Measurements from ENCODE around the gene PRKCA.
A peak's percentile ranks its signal among the peaks of the same experiment; 100 is the strongest.
"Not testable (repeated sequence)": the region's sequence is repeated elsewhere in the genome, so short reads cannot be mapped to it uniquely, and the experiment has no call there.

The PRKCA gene

DNA sequence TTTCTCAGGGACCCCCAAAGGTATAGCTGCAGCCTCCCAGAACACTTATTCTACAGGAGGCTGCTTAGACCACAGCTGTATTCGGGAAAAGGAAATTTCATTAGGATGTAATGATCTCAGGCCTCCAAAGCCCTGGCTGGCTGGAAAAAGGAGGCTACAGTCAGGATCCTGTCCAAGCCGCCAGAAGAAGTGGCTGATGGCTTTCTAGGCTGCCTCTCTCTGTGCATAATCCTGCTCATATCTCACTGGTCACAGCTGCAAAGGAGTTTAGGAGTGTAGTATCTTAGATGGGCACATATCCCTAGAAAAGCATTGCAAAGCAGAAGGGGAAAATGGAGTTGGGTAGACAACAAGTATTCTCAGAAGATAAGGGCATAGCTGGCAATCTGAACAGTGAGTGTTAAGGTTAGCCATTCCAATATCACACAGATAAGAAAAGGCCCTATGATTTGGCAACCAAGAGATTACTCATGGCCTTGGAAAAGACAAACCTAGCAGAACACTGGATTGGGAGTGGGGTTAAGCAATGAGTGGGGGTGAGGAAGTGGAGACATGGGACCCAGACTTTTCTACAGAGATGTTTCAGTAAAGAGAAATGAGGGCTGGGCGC is 26.0 kb upstream of the PRKCA start:
- Histone ChIP-seq H3K36me3 (replicated peaks) (no peaks in the 10 kb centered on the region), H3K27me3 (ENCODE audit: low read depth) (no peaks in the 10 kb centered on the region), H3K9me3 (no peaks in the 10 kb centered on the region), H3K4me1 (no peaks in the 10 kb centered on the region), H3K4me3 (no peak overlapping the region)
- no peak for DNase-seq (ENCODE audit: low spot score in 2 of 2)
- in situ Hi-C loops (cut with MboI; ENCODE audit: low sequenced_read_pairs) = no loop called here

DNA sequence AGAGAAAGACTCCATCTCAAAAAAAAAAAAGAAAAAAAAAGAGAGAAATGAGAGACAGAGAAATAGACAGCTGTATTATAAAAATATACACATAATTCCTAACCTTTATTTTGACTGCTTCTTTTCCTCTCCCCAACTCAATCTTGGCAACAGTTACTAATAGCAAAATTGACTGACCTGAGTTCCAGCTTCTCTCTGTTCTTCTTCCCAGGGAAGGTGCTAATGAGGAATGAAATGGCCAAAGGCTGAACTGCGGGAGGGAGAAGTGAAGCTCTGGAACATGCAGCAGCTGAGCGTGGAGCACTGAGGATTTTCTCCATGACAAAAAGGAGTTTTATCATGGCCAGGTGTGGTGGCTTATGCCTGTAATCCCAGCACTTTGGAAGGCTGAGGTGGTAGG is 25.2 kb upstream of the PRKCA start:
- no peak overlapping the region for H3K4me3 ChIP-seq
- DNase-seq (ENCODE audit: low spot score in 2 of 2) = no peak
- H3K4me1 ChIP-seq = no peaks in the 10 kb centered on the region
- no peaks in the 10 kb centered on the region for H3K27me3 ChIP-seq (ENCODE audit: low read depth)
- in situ Hi-C loops (cut with MboI; ENCODE audit: low sequenced_read_pairs) = no loop called here
- no peaks in the 10 kb centered on the region for H3K9me3 ChIP-seq
- H3K36me3 ChIP-seq (replicated peaks) = no peaks in the 10 kb centered on the region

DNA sequence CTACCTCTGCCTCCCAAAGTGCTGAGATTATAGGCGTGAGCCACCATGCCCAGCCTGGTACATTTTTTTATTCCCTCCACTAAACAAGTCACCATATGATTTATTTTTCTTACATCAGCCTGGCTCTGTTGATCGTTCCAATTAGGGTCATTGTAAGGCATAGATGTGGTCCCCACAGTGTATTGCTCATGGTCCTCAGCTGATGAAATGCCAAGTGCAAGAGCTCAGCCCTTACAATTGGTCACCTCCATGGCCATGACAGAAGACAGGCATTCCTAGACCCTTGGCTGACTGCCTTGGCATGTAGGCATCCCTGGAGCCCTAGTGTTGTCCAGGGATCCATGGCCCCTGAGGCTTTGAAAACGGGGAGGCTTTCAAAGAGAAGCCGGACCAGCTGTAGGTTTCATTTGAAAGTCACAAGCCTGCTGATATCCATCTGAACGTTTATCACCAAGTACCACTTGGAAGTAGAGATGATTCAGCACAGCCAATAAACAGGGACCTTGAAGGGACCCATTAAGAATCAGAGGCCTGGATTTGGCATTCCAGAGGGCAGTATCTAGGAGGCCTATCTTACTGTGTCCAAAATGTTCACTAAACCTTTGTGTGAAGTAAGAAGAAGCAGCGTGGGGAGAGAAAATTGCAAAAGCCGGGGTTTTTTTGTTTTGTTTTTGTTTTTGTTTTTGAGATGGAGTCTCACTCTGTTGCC is 20.6 kb upstream of the PRKCA start:
- H3K4me3 ChIP-seq = no peak overlapping the region
- no peaks in the 10 kb centered on the region for H3K36me3 ChIP-seq (replicated peaks)
- DNase-seq (ENCODE audit: low spot score in 2 of 2) = no peak
- in situ Hi-C loops (cut with MboI; ENCODE audit: low sequenced_read_pairs) = no loop called here
- no peaks in the 10 kb centered on the region for H3K9me3 ChIP-seq
- H3K4me1 ChIP-seq = no peaks in the 10 kb centered on the region
- H3K27me3 ChIP-seq (ENCODE audit: low read depth) = no peaks in the 10 kb centered on the region

DNA sequence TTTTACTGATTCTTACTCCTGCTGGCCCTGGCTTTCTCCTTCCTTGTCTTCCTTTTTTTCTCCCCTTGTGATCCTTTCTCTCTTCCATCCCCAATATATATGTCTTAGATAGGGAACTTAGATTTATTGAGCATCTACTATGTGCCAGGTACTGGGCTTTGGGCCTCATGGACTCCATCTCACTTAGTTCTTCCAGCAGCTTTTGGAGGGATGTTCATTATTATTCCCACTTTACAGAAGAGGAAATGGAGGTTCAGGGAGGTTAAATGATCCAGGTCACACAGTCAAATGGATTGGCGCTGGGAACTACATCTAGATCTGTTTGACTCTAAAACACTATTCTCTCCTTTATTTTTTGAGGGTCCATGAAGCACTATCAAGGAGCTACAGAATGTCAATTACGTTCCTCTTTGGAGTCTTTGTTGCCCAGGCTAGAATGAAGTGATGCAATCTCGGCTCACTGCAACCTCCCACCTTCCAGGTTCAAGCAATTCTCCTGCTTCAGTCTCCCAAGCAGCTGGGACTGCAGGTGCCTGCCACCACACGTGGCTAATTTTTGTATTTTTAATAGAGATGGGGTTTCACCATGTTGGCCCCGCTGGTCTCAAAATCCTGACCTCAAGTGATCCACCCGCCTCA is 19.0 kb upstream of the PRKCA start:
- no peak overlapping the region for H3K4me3 ChIP-seq
- in situ Hi-C loops (cut with MboI; ENCODE audit: low sequenced_read_pairs) = no loop called here
- no peaks in the 10 kb centered on the region for H3K36me3 ChIP-seq (replicated peaks)

DNA sequence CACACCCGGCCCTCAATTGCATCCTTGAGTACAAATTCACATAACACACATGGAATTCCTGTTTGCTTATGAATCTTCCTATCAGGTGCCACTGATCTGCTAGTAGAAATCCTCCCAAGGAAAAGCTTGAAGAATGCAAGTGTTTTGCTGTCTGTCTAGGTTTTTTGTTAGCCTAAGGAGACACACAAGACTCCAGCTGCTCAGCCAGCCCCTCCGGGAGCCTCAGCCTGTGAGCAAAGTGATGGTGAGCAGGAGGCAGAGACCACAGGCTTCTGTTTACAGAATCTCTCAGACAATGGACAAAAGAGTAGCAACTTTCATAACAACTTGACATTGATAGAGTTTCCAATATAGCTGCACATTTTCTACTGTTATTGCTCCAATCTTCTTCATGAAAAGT is 18.4 kb upstream of the PRKCA start:
- Histone ChIP-seq H3K4me3 (no peak overlapping the region), H3K9me3 (no peaks in the 10 kb centered on the region), H3K4me1 (no peaks in the 10 kb centered on the region), H3K27me3 (ENCODE audit: low read depth) (no peaks in the 10 kb centered on the region), H3K36me3 (replicated peaks) (no peaks in the 10 kb centered on the region)
- in situ Hi-C loops (cut with MboI; ENCODE audit: low sequenced_read_pairs) = no loop called here
- DNase-seq (ENCODE audit: low spot score in 2 of 2) = no peak

More for the DNA sequence above, 19.0 kb upstream of the PRKCA start:
- no peak for DNase-seq (ENCODE audit: low spot score in 2 of 2)
- Histone ChIP-seq H3K9me3 (no peaks in the 10 kb centered on the region), H3K4me1 (no peaks in the 10 kb centered on the region), H3K27me3 (ENCODE audit: low read depth) (no peaks in the 10 kb centered on the region)

DNA sequence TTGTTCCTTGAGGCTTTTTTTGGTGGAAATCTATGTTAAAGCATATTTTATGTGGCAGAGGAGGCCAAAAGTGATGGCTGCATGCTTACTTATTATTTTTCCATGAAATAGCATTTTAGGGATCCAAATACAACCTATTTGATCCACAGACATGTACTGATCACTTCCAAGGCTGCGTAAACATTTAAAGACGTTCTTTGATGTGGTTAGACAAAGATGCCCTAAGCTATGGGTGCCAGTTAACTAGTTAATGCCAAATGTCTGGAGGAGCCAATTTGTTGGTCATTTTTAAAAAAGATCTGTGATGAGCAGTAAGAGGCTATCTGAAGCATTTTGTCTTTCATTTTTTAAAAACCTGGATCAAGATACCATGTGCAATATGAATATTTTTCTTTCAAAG is 17.3 kb upstream of the PRKCA start:
- in situ Hi-C loops (cut with MboI; ENCODE audit: low sequenced_read_pairs) = no loop called here

DNA sequence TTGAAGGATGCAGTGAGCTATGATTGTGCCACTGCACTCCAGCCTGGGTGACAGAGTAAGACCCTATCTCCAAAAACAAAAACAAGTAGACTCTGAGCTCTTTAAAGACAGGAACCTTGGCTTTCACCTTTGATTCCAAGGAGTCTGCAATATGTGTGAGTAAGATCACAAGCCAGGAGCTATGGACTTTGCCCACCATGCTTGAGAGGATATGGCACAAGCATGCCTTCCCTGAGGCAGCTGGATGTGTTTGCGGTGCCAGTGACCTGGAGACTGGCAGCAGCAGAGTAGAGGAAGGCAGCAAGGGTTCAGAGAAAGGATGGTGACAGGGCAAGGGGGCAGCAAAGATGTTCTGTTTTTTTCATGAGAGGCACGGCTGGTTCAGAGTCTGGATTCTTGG is 14.5 kb upstream of the PRKCA start:
- Histone ChIP-seq H3K36me3 (replicated peaks) (no peaks in the 10 kb centered on the region), H3K9me3 (no peaks in the 10 kb centered on the region), H3K27me3 (ENCODE audit: low read depth) (no peaks in the 10 kb centered on the region), H3K4me1 (no peaks in the 10 kb centered on the region), H3K4me3 (no peak overlapping the region)
- in situ Hi-C loops (cut with MboI; ENCODE audit: low sequenced_read_pairs) = no loop called here
- DNase-seq (ENCODE audit: low spot score in 2 of 2) = no peak

More for the DNA sequence above, 17.3 kb upstream of the PRKCA start:
- DNase-seq (ENCODE audit: low spot score in 2 of 2) = no peak
- no peaks in the 10 kb centered on the region for H3K36me3 ChIP-seq (replicated peaks)
- no peaks in the 10 kb centered on the region for H3K4me1 ChIP-seq
- H3K27me3 ChIP-seq (ENCODE audit: low read depth) = no peaks in the 10 kb centered on the region
- H3K4me3 ChIP-seq = no peak overlapping the region
- no peaks in the 10 kb centered on the region for H3K9me3 ChIP-seq

DNA sequence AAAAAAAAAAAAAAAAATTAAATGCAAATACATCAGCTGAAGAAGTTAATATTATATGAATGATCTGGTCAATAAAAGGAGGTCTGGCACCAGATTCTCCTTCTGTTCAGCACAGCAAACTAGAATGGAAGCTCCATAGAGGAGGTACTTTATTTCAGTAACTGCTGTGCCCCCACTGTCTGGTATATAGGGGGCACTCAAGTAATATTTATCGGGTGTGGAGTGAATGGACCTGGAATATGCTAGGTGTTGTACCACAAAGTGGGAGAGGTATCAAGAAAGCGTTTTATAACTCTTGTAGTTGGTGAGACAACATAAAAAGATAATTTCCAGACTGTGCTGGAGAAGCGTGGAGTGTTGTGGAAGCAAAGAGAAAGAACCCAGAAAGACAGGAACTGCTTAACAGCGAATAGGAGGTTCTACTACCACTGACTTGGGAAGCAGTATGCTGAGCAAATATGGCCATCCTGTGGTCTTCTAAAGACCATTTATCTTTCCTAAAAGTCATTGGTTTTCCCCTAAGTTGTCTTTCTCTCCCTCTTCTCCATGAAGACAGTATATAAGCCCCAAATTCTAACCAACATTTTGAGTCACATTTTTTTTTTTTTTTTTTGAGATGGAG is 12.2 kb upstream of the PRKCA start:
- in situ Hi-C loops (cut with MboI; ENCODE audit: low sequenced_read_pairs) = no loop called here
- DNase-seq (ENCODE audit: low spot score in 2 of 2) = no peak
- Histone ChIP-seq H3K4me3 (no peak overlapping the region), H3K27me3 (ENCODE audit: low read depth) (no peaks in the 10 kb centered on the region), H3K36me3 (replicated peaks) (no peaks in the 10 kb centered on the region), H3K9me3 (no peaks in the 10 kb centered on the region), H3K4me1 (no peaks in the 10 kb centered on the region)

DNA sequence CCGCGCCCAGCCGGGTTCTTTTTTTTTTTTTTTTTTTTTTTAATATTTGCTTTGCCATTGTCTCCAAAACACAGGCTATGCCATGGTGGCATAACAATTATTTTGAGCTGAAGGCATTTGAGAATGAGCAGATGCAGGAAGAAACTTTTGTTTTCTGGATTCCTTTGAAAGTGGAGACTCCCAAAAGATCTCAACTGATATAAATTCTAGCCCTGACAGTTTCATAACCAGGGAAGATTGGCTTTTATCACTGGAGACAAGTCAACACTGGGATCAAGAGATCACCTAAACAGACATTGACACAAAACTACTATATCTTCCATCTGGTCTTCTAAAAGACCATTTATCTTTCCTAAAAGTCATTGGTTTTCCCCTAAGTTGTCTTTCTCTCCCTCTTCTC is 10.1 kb upstream of the PRKCA start:
- in situ Hi-C loops (cut with MboI; ENCODE audit: low sequenced_read_pairs) = no loop called here
- no peak for DNase-seq (ENCODE audit: low spot score in 2 of 2)
- Histone ChIP-seq H3K36me3 (replicated peaks) (no peaks in the 10 kb centered on the region), H3K9me3 (no peaks in the 10 kb centered on the region), H3K4me3 (no peak overlapping the region), H3K27me3 (ENCODE audit: low read depth) (no peaks in the 10 kb centered on the region), H3K4me1 (no peaks in the 10 kb centered on the region)

DNA sequence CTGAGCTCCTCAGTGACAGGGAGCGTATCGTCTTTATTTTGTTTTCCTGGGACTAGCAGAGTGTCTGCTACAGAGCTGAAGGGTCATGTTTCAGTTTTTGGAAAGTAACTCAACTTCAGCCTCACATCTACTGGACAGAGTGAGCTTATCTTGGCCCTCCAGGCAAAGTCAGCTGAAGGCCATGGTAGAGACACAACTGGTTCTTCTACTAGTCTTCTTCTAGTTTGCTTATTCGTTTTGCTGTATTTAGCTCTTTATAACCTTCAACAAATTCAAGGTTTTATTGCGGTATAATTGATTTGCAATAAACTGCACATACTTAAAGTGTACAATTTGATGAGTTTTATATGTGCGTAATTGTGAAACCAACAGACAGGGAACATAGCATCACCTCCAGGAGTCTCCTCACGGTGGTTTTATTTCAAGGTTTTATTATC is 6.1 kb upstream of the PRKCA start:
- in situ Hi-C loops (cut with MboI; ENCODE audit: low sequenced_read_pairs) = no loop called here
- Histone ChIP-seq H3K4me3 (no peak overlapping the region), H3K4me1 (no peaks in the 10 kb centered on the region; the same call in 1 of the 2 replicates), H3K36me3 (replicated peaks) (no peaks in the 10 kb centered on the region), H3K27me3 (ENCODE audit: low read depth) (no peaks in the 10 kb centered on the region; the same call in 1 of the 2 replicates), H3K9me3 (no peaks in the 10 kb centered on the region)
- no peak for DNase-seq (ENCODE audit: low spot score in 2 of 2)

DNA sequence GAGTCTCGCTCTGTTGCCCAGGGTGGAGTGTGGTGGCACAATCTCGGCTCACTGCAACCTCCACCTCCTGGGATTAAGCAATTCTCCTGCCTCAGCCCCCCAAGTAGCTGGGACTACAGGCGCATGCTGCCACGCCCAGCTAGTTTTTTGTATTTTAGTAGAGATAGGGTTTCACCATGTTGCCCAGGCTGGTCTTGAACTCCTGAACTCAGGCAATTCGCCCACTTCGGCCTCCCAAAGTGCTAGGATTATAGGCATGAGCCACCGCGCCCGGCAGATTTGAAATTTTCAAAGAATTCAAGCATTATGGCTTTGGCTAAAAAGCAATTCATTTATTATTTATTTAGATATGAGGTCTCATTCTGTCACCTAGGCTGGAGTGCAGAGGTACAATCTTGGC is 5.0 kb upstream of the PRKCA start:
- H3K36me3 ChIP-seq (replicated peaks); H3K4me1 ChIP-seq; DNase-seq (ENCODE audit: low spot score in 2 of 2); H3K4me3 ChIP-seq; H3K27me3 ChIP-seq (ENCODE audit: low read depth); H3K9me3 ChIP-seq; in situ Hi-C loops (cut with MboI; ENCODE audit: low sequenced_read_pairs): not testable (repeated sequence)

DNA sequence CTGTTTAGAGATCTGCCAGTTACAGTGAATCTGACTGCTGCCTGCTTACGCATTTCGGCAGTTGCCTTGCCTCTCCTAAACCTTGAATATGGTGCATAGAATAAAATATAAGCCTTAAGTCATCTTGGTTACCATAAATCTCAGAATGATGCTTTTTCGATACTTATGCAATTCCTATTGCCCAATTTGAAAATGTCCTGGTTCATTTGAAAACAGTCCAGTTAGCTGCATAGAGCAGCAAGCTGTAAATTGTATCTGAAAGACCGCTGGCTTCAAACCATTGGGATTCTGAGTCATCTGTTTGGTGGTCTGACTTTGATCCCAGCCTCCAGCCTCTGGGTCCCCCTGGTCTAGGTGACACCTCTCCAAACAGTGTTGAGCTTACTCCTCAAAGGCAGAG is 2.7 kb upstream of the PRKCA start:
- Histone ChIP-seq H3K9me3 (no peaks in the 10 kb centered on the region), H3K36me3 (replicated peaks) (no peaks in the 10 kb centered on the region), H3K27me3 (ENCODE audit: low read depth) (no peaks in the 10 kb centered on the region; the same call in 1 of the 2 replicates), H3K4me1 (peaks cover 11% of the 10 kb centered on the region), H3K4me3 (no peak overlapping the region)
- no peak for DNase-seq (ENCODE audit: low spot score in 2 of 2)
- in situ Hi-C loops (cut with MboI; ENCODE audit: low sequenced_read_pairs) = no loop called here

DNA sequence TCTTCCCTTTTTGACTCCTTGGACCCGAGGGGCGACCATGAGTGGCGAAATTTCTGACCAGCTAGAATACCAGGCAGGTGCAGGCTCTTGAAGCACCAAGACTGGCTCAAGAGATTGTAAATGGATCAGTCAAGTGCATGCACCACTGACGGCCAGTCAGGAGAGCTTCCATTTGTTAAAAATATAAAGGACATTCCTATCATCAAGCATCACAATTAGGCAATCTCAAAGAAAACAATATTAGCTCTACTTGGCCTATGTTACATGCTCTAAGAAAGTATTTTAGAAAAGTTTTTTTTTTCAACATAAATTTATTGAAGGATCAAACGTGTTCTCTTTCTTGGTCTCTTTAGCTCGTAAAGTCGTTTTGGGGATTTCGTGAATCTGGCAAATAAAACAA is 1.5 kb upstream of the PRKCA start:
- Histone ChIP-seq H3K27me3 (ENCODE audit: low read depth) (no peaks in the 10 kb centered on the region; the same call in 1 of the 2 replicates), H3K36me3 (replicated peaks) (no peaks in the 10 kb centered on the region), H3K9me3 (no peaks in the 10 kb centered on the region), H3K4me1 (peaks cover 23% of the 10 kb centered on the region), H3K4me3 (no peak overlapping the region)
- no peak for DNase-seq (ENCODE audit: low spot score in 2 of 2)
- in situ Hi-C loops (cut with MboI; ENCODE audit: low sequenced_read_pairs) = no loop called here

DNA sequence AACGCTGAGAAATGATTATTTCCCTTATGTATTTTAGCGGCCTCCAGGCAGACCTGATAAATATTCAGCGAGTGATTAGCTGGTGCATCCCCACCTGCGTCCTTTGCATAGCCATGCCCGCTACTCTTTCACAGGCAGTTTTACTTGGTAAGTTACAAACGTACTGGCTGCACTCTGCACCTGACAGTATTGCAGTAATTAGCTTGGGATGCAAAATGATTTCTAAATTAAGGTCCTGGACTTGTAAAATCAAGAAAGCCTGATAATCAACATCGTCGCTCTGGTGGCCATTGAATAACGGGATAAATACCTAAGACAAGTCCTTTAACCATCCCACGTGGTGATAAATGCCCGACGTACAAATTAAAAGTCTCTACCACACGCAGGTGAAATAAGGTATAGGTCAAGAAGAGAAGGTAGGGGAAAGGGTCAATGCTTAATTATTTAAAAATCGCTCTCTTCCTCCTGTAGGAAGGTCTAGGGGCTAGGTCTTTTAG is 998 bp upstream of the PRKCA start:
- DNase-seq (ENCODE audit: low spot score in 2 of 2) = no peak
- H3K4me3 ChIP-seq = peak overlapping the region; percentile 56
- H3K27me3 ChIP-seq (ENCODE audit: low read depth) = no peaks in the 10 kb centered on the region; the same call in 1 of the 2 replicates
- in situ Hi-C loops (cut with MboI; ENCODE audit: low sequenced_read_pairs) = no loop called here
- no peaks in the 10 kb centered on the region for H3K9me3 ChIP-seq
- H3K36me3 ChIP-seq (replicated peaks) = no peaks in the 10 kb centered on the region
- H3K4me1 ChIP-seq = peaks cover 24% of the 10 kb centered on the region
